Nephron (organoid): ENCODE data around the gene WNT9A.
"Not testable (repeated sequence)": the region's sequence is repeated elsewhere in the genome, so short reads cannot be mapped to it uniquely, and the experiment has no call there.

ENCODE experiments used
- H3K27ac Mint-ChIP-seq, 3 experiments: 2 replicates each; pipeline ENCODE4 v1.8.0; 2020; ENCODE audit warnings: mixed read lengths in 3 of 3, mild to moderate bottlenecking in 2 of 3, moderate library complexity in 1 of 3
- H3K27me3 Mint-ChIP-seq: 2 replicates; pipeline ENCODE4 v1.8.0; 2021; ENCODE audit warnings: low read depth, mild to moderate bottlenecking, moderate library complexity, mixed read lengths
- H3K36me3 Mint-ChIP-seq: 2 replicates; pipeline ENCODE4 v1.8.0; 2020; ENCODE audit warnings: low read depth, mixed read lengths
- H3K4me1 Mint-ChIP-seq: 2 replicates; pipeline ENCODE4 v1.8.0; 2020; ENCODE audit warnings: mixed read lengths
- H3K4me3 Mint-ChIP-seq, 3 experiments: 2 replicates each; pipeline ENCODE4 v1.8.0; 2020; ENCODE audit warnings: mild to moderate bottlenecking in 3 of 3, mixed read lengths in 3 of 3, moderate library complexity in 2 of 3
- H3K9me3 Mint-ChIP-seq: 2 replicates; pipeline ENCODE4 v1.8.0; 2020; ENCODE audit warnings: mixed read lengths
- TF ChIP-seq, protein P1 (sequence below), 3 experiments: fragments of 200-600 bp; sonication (generic); IDR thresholded peaks; one replicate each; pipeline ENCODE4 v1.5.0; 2021; ENCODE audit warnings: antibody characterized with exemption in 3 of 3; ENCODE audit not compliant: unreplicated experiment in 3 of 3

Gene WNT9A

DNA sequence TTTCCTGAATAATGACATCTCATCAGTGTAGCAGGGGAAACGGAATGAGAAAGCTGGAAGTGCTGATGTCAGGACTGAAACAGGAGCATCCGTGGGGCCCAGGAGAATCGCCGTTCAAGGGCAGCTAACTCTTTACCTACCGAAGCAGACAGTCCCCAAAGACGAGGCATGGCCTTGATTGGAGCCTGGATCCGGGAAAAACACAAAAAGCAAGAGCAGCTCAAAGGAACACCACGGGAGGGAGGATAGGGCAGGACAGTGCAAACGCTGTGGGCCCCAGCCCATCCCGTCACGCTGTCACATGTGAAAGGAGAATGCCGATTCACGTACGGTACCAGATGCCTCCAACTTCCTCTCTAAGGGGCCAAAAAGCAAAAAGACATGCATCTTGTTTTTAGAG lies 34.9 kb downstream of the WNT9A start:
- H3K4me3 Mint-ChIP-seq, result peak overlapping the region; percentile 4 to 46 (median 16)
- H3K27me3 Mint-ChIP-seq, result no peaks in the 10 kb centered on the region
- peak overlapping the region; percentile 68 to 86 (median 71) for H3K27ac Mint-ChIP-seq
- peaks cover 66% of the 10 kb centered on the region for H3K4me1 Mint-ChIP-seq
- H3K9me3 Mint-ChIP-seq, result no peaks in the 10 kb centered on the region
- TF ChIP-seq, protein P1, sequence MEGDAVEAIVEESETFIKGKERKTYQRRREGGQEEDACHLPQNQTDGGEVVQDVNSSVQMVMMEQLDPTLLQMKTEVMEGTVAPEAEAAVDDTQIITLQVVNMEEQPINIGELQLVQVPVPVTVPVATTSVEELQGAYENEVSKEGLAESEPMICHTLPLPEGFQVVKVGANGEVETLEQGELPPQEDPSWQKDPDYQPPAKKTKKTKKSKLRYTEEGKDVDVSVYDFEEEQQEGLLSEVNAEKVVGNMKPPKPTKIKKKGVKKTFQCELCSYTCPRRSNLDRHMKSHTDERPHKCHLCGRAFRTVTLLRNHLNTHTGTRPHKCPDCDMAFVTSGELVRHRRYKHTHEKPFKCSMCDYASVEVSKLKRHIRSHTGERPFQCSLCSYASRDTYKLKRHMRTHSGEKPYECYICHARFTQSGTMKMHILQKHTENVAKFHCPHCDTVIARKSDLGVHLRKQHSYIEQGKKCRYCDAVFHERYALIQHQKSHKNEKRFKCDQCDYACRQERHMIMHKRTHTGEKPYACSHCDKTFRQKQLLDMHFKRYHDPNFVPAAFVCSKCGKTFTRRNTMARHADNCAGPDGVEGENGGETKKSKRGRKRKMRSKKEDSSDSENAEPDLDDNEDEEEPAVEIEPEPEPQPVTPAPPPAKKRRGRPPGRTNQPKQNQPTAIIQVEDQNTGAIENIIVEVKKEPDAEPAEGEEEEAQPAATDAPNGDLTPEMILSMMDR (IDR thresholded peaks at IDR 0.05; ENCODE audit: unreplicated experiment in 3 of 3), result no peak
- H3K36me3 Mint-ChIP-seq, result no peaks in the 10 kb centered on the region

DNA sequence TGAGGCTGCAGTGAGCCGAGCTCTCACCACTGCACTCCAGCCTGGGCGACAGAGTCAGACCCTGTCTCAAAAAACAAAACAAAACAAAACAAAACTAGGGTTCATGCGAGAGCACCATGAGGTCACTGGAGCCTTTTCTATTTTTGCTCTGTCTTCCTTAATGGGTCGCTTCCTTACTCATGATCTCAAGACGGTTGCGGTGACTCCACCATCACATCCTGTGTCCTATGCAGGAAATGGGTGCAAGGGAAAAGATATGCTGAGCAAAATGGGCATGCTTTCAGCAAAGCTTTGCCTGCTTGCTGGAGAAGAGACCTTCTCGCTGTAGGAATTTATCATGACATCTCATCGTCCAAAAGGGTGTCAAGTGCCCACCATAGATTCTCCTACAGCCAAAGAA lies 36.4 kb downstream of the WNT9A start:
- Mint-ChIP-seq H3K9me3 (no peaks in the 10 kb centered on the region), H3K4me1 (peaks cover 60% of the 10 kb centered on the region), H3K4me3 (no peak overlapping the region), H3K36me3 (no peaks in the 10 kb centered on the region), H3K27me3 (no peaks in the 10 kb centered on the region), H3K27ac (no peak overlapping the region)
- TF ChIP-seq, protein P1 (IDR thresholded peaks at IDR 0.05; ENCODE audit: unreplicated experiment in 3 of 3), result no peak

DNA sequence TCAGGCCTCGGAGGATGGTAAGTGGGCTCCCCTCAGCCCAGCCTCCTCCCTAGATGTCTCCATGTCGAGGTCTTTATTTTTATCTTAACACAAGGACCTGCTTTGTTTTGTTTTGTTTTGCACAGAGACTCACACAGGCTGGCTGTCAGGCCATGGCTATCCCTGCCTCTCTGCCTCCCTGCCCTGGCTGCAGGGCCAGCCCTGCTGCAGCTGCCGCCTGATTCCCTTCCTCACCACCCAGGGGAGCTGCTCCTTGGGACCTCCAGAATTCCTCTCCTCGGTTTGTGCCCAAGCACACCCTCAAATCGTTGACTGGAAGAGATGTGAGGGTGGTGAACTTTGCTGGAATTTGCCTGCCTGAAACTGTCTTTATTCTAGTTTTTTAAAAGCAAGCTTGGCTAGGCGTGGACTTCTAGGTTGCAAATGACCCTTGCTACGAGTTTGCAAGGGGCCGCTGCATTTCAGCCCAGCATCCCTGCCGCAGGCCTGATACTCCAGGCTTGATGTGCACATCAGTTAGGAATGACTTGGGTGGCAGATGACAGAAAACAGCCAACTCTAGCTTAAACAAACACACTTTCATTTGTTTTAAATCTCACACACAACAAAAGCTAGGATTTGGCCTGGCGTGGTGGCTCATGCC lies 37.1 kb downstream of the WNT9A start:
- Mint-ChIP-seq H3K27ac (peak overlapping the region; percentile 62 to 92 (median 83)), H3K27me3 (no peaks in the 10 kb centered on the region), H3K36me3 (no peaks in the 10 kb centered on the region), H3K9me3 (no peaks in the 10 kb centered on the region), H3K4me1 (peaks cover 53% of the 10 kb centered on the region), H3K4me3 (no peak overlapping the region)
- TF ChIP-seq, protein P1 (IDR thresholded peaks at IDR 0.05; ENCODE audit: unreplicated experiment in 3 of 3), result no peak

DNA sequence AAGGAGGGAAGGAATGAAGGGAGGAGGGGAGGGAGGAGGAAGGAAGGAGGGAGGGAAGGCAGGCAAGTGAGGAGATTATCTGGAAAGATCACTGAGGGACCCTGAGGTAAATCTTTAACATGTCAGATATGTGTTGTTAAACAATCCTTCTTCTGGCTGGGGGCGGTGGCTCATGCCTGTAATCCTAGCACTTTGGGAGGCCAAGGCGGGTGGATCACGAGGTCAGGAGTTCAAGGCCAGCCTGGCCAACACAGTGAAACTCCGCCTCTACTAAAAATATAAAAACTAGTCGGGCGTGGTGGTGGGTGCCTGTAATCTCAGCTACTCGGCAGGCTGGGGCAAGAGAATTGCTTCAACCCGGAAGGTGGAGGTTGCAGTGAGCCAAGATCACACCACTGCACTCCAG lies 37.8 kb downstream of the WNT9A start:
- Mint-ChIP-seq H3K27ac (peak overlapping the region; percentile 62 to 92 (median 83)), H3K4me1 (peaks cover 50% of the 10 kb centered on the region)
- not testable (repeated sequence) for H3K36me3 Mint-ChIP-seq, H3K27me3 Mint-ChIP-seq, H3K4me3 Mint-ChIP-seq, H3K9me3 Mint-ChIP-seq

DNA sequence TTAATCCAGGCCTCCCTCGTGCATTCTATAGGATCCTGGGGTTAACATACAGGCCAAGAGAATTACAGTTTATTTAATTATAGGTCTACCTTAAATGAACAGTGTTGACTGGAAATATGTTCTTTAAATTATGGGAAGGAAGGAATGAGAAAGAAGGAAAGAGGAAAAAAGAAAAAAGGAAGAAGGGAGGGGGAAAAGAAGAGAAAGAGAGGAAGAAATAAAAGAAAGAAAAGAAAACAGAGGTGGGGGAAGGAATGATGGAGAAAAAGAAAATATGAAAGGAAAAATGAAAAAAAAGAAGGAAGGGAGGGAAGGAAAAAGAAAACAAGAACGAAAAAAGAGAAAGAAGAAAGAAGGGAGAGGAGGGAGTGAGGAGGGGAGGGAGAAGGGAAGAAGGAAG lies 38.5 kb downstream of the WNT9A start:
- TF ChIP-seq, protein P1 (IDR thresholded peaks at IDR 0.05; ENCODE audit: unreplicated experiment in 3 of 3), result no peak
- Mint-ChIP-seq H3K36me3 (no peaks in the 10 kb centered on the region), H3K27ac (peak overlapping the region; percentile 7 to 43 (median 14)), H3K27me3 (no peaks in the 10 kb centered on the region), H3K9me3 (no peaks in the 10 kb centered on the region), H3K4me1 (peaks cover 49% of the 10 kb centered on the region), H3K4me3 (no peak overlapping the region)

DNA sequence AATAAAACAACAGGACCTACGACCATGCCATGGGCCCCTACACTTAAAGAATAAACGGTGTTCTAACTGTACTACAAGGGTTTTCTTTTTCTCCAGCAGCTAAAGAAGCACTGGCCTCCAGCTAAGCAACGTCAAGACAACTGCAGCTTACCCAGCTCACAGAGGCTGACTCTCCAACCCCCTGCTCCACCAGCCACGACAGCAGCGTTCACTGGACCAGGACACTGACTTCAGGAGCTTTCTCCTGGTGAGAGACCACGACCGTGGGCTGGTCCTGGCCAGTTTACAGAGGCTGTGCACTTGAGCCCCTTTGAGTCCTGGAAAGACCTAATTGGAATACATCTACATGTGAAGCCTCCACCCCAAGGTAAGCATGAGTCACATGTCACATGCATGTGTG lies 39.4 kb downstream of the WNT9A start:
- Mint-ChIP-seq H3K4me3 (no peak overlapping the region), H3K36me3 (no peaks in the 10 kb centered on the region), H3K9me3 (no peaks in the 10 kb centered on the region), H3K27ac (peak overlapping the region; percentile 14 to 43 (median 23)), H3K27me3 (no peaks in the 10 kb centered on the region), H3K4me1 (peaks cover 47% of the 10 kb centered on the region)
- TF ChIP-seq, protein P1 (IDR thresholded peaks at IDR 0.05; ENCODE audit: unreplicated experiment in 3 of 3), result no peak
